Measurements from ENCODE around the gene ACTR5.
A peak's percentile ranks its signal among the peaks of the same experiment; 100 is the strongest.
"Not testable (repeated sequence)": the region's sequence is repeated elsewhere in the genome, so short reads cannot be mapped to it uniquely, and the experiment has no call there.

Gene ACTR5

GRCh38 chr20:38769376-38770295, 21.4 kb downstream of the ACTR5 start:
- no peak for ATAC-seq

GRCh38 chr20:38770546-38770945, 22.3 kb downstream of the ACTR5 start:
- no peak for ATAC-seq

GRCh38 chr20:38770970-38771369, 22.7 kb downstream of the ACTR5 start:
- no peak for ATAC-seq

GRCh38 chr20:38771621-38772020, 23.4 kb downstream of the ACTR5 start:
- ATAC-seq, result no peak

GRCh38 chr20:38774167-38774566, 25.9 kb downstream of the ACTR5 start:
- ATAC-seq, result no peak

- no peak for ATAC-seq
Observed at GRCh38 chr20:38776363-38776762, 28.1 kb downstream of the ACTR5 start.

GRCh38 chr20:38779247-38780097, 31.2 kb downstream of the ACTR5 start:
- ATAC-seq, result no peak

- ATAC-seq, result no peak
Observed at GRCh38 chr20:38782275-38782674, 34.0 kb downstream of the ACTR5 start.

- ATAC-seq, result no peak
Observed at GRCh38 chr20:38787870-38788269, 39.6 kb downstream of the ACTR5 start.

- ATAC-seq, result no peak
Observed at GRCh38 chr20:38789503-38790199, 41.4 kb downstream of the ACTR5 start.

- peak in 1 of 2 donors; percentile 53 for ATAC-seq
Observed at GRCh38 chr20:38790200-38791053, 42.2 kb downstream of the ACTR5 start.

- no peak for ATAC-seq
Observed at GRCh38 chr20:38791291-38791690, 43.0 kb downstream of the ACTR5 start.

GRCh38 chr20:38791940-38792339, 43.7 kb downstream of the ACTR5 start:
- ATAC-seq, result no peak

GRCh38 chr20:38794057-38794456, 45.8 kb downstream of the ACTR5 start:
- ATAC-seq, result not testable (repeated sequence)

GRCh38 chr20:38798266-38798665, 50.0 kb downstream of the ACTR5 start:
- no peak for ATAC-seq

- ATAC-seq, result no peak
Observed at GRCh38 chr20:38799203-38799602, 50.9 kb downstream of the ACTR5 start.

GRCh38 chr20:38800882-38801281, 52.6 kb downstream of the ACTR5 start:
- ATAC-seq, result no peak

GRCh38 chr20:38804221-38804620, 56.0 kb downstream of the ACTR5 start:
- no peak for ATAC-seq

- ATAC-seq, result peak; percentile 51
Observed at GRCh38 chr20:38804682-38805501, 56.6 kb downstream of the ACTR5 start.

- peak; percentile 72 to 80 for ATAC-seq
Observed at GRCh38 chr20:38805502-38805957, 57.3 kb downstream of the ACTR5 start, which contains the start of gene PPP1R16B. Gene PPP1R16B (plus strand): TSS chr20:38805697. CDS start chr20:38835926, 30,229 bp downstream.
